HG03457 (cell line): ENCODE data around the gene AUH.
"Not testable (repeated sequence)": the region's sequence is repeated elsewhere in the genome, so short reads cannot be mapped to it uniquely, and the experiment has no call there.

Source experiments
- ATAC-seq: cut with Tn5 transposase; IDR thresholded peaks from one replicate; pipeline ENCODE4 v1.9.1; 2021; ENCODE audit warnings: moderate number of reproducible peaks; ENCODE audit not compliant: unreplicated experiment

Gene AUH

DNA sequence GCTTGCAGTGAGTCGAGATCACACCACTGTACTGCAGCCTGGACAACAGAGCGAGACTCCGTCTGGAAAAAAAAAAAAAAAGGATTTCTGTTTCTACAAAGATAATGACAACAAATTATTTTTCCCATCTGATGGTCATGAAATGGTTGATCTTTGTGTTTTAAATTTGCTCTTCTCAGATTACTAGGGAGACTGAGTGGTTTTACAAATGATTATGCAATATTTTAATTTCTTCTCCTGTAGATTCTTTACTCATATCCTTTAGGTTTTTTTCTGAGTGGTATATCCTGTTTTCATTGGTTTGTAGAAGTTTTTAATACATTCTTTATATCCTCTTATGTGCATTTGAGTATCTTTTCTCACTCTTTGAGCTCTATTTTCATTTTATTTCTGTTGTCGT, 20.6 kb upstream of the AUH start:
- ATAC-seq: no peak

DNA sequence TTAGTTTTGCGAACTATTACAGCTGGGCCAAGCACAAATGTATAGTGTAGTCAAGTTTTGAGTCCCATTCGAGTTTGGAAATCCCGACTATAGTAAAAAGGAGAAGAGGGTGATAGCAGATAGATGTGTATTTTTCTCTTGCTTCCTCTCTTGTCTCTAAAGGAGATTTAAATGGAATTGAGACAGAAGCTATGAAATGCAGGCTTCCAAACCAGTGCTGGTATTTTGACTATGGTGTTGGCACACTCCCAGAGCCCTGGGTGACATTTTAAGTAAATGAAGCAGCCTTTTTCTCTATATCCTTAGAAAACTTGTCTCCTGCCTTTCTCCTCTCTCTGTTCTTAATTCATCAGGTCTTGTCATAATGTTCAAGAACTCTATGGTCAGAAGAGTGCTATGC, 17.7 kb upstream of the AUH start:
- ATAC-seq: no peak

DNA sequence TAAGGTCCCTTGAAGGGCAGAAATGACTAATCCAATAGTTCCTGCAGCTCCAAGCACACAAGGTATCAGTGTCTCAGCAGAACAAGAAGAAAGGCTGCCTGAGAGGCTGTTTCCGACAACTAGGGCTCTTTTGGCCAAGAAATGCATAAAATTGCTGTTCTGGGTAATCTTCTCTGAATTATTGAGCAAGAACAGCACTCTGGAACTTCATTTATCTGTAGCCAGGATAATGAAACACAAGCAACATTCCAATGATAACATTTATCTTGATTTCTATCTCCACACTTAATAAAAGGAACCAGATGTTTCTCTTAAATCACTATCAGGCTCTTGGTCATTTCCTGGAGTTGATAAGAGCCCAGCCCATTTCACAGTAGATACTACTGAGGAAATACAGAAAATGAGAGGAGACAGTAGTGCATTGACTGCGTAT, 17.0 kb upstream of the AUH start:
- ATAC-seq: no peak

- not testable (repeated sequence) for ATAC-seq
Measured at GRCh38 chr9:91378054-91378453, 16.3 kb upstream of the AUH start.

DNA sequence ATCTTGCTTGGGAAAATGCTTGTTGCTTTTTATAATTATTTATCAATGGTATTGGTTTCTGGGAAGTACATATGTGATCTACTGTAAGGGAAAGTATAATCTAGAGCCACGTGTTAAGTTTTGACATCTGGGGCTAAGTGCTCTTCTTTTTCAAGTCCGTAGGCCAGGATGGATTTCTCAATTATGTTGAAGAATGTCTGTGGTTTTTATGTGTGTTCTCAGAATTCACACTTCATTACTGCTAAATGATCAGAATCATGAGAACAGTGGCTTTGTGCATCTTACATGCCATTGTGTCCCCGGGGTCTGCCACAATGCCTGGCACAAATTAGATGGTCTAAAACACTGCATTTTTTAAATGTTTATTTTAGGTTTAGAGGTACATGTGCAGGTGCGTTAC, 14.5 kb upstream of the AUH start:
- no peak for ATAC-seq

DNA sequence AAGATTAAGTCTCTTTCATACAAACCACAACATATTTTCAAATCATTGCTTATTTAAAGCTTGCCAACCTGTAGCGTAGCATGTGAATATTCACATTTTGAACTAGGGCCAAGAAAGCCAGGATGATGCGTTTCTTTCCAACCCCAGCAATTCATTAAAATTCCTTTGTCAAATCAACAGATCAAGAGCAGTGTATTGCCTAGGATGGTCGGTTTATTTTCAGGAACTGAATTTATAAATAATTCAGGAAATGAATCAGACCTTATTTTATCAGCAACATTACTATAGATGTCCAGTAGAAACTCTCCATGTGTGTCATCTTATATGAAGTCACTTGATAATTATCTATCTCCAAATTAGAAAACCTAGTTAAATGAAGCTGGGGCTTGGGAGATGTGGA, 13.2 kb upstream of the AUH start:
- no peak for ATAC-seq

- ATAC-seq: no peak
Measured at GRCh38 chr9:91371894-91372293, 10.2 kb upstream of the AUH start.

GRCh38 chr9:91370006-91370405, 8.3 kb upstream of the AUH start:
- ATAC-seq: not testable (repeated sequence)

- ATAC-seq: no peak
Measured at GRCh38 chr9:91364702-91365101, 3.0 kb upstream of the AUH start.

- no peak for ATAC-seq
Measured at GRCh38 chr9:91364005-91364404, 2.3 kb upstream of the AUH start.

DNA sequence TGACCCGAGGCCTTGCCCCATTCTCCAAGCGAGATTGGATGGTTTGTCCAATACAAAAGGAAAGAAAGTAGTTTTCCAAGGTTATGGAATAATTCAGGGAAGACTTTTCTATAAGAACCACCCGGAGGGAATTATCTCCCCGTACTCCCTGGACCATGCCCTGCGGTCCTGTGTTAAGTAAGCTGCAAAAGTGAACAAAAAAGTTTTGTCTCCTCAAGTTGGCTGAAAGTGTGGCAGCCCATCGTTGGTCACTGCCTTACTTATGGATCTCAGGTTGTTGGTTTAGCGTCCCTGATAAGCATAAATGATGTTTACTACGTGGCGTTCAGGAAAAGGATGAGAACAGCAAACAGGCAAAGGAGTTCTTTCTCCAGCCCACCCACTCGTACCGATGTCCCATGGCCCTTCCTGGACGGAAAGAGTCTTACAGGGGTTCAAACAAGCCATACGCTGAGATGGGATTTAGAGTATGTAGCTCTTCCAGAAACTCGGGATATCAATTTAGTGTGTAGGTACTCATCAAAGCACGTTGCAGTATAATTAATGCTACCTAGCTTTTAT, 413 bp upstream of the AUH start:
- ATAC-seq: no peak

DNA sequence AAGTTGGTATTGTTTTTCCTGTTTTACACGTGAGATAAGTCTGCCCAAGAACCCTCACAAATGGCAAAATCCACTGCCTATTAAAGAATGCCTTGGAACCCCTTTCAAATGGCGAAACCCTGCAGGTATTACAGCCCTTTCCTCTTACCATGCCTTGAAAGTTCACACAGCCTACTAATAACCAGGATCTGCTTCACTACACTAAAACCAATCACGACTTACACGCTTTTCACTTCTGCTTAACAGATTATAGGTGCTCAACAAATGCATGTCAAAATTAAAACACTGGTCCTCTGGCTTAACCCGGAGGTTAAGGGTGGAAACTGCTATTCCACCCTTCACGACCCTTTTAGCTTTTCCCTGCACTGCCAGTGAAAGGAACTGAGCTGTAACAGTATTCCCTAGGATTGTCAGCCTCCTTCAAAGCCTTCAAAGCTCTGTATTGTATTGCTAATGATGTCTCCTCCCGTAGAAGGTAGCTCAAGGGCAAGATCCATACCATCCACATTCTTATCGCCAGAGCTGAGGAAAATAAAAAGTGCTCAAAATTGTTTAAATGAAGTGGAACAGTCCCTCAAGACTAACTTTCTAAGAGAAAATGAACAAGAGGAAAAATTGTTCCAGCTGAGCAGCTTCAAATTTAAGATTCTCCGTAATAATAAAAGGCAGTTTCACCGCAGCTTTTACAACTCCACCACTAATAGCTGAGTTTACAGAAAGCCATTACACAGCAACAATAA, 997 bp downstream of the AUH start:
- no peak for ATAC-seq

DNA sequence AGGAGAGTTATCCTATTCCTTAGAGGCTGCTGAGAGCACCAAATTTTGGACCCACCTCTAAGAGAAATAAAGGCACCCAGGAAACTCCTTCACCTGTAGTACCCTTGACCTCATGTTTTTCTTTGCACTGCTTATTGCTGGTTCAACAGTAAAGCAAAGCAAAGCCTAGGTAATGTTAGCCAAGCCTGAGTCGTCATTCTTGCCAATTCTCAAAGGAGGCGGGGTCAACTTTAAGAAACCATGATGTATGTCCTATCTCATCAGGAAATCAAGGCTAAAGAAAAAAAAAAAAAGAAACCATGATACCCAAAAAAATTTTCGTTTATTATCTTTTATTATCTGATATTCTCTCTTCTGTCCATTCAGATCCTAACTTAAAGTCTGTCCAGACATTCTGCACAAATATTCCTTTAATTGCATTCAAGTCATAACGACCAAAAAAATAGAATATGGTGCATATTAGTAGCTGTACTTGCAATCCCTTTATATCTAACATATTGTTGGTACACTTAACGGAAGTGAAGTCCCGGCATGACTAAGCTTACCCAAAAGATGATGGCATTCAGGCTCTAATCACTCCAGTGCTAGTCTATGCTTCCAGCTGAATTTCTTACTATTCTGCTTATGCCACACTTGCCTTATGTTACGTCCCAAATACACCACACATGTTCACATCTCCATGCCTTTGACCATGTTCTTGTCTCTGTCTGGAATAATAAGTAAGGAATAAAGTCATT, 1.8 kb downstream of the AUH start:
- no peak for ATAC-seq

- ATAC-seq: no peak
Measured at GRCh38 chr9:91359083-91359482, 2.6 kb downstream of the AUH start.

DNA sequence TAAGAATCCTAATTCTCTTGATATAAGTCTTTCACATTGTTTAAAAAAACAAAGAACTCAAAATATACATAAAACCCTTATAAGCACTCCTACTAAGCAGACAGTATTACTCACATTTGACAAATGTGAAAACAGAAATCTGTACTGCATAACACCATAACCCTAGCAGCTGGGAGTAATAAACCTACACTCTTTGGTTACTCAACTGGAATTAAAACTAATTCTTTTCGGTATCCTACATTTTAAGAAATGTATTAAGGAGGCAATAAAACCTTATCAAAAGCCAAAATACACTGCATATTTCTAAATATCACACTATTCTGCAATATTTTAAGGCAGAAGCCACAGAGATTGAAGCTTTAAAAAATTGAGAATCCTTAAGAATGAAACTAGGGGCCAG, 6.8 kb downstream of the AUH start:
- no peak for ATAC-seq

DNA sequence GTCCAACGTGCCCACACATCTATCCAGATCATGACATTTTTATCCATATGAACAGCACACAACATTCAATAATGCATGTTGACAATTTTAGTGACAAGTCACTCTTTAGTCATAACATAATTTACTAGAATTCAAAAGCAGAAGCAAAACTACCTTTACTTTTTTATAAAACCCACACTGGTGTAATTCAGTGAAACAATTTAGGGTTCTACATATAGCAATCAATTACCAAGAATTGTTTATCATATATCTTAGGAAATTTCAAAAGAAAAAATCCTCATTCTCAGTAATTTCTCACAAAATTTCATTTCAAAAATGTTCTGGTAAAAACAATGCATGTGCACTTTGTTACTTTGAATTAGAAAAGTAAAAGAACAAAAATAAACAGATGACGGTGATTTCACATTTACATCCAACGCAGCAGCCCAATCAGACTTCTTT, 12.6 kb downstream of the AUH start:
- ATAC-seq: no peak

DNA sequence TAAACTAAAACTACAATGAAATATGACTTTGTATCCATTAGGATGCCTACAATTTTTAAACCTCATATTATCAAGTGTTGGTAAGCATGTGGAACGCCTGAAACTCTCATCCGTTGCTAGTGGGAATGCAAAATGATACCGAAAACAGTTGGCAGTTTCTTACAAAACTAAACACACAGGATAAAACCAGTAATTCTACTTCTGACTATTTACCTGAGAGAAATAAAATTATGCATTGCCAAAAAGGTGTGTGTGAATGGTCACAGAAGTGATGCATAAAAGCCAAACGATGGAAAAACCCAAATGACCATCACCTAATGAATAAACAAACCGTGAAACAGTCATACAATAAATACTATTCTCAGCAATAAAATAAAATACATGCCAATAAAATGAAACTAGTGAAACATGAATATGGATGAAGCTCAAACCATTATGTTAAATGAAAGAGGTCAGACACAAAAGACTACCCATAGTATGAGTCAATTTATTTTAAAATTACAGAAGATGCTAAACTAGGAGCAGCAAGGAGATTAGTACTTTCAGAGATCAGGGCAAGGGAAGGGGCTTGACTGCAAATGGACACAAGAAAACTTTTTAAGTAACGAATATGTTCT, 13.4 kb downstream of the AUH start:
- no peak for ATAC-seq

DNA sequence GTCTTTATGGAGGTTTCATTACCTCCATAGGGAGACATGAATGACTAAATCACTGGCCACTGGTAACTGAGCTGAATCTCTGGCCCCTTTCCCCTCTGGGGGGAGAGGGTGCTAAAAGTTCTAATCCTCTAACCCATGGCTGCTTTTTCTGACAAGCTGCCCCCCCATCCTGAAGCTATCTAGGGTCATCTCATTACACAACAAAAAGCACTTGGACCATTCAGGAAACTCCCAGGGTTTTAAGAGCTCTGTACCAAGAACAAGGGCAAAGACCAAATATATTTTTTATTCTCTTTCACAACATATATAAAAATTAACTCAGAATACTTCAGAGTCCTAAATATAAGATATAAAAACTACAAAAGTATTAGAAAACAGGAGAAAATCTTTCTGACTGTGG, 14.3 kb downstream of the AUH start:
- no peak for ATAC-seq

GRCh38 chr9:91346644-91347043, 15.1 kb downstream of the AUH start:
- no peak for ATAC-seq

DNA sequence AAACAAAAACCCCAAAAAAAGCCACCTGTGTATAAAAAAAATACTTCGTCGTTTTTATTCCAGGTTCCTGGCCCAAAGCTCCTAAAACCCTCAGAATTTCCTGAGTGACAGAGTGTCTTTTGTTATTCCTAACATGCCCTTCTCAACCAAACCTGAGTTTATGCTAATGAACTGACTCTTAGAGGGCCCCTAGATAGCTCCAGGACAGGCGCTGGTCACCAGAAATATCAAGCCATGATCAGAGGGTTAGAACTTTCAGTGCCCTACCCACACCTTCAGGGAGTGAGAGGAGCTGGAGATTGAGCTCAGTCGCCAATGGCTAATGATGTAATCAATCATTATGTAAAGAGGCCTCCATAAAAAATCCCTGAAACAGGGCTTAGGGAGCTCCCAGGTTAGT, 15.7 kb downstream of the AUH start:
- no peak for ATAC-seq

- ATAC-seq: no peak
Measured at GRCh38 chr9:91342575-91342974, 19.1 kb downstream of the AUH start.

DNA sequence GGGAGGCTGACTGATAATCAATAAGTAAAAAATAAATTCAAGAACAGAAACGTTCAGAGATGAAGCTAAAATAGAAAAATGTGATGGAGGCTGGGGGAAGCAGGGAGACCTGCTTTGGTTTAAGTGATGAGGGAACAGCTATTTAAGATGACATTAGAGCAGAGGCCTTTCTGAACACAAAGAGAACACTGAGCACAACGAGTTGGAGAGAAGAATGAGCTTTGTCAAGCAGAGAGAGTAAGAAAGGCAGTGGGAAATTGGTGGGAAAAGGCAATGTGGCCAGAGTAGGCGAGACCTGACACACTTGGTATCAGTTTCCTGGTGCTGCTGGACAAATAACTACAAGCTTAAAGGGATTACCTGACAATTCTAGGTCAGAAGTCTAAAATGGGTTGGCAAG, 20.0 kb downstream of the AUH start:
- no peak for ATAC-seq
